Activated CD8-positive, alpha-beta memory T cell treated with anti-CD3 and anti-CD28 coated beads for 24 hours (primary cell): ENCODE results near the gene COL18A1.
"Not testable (repeated sequence)": the region's sequence is repeated elsewhere in the genome, so short reads cannot be mapped to it uniquely, and the experiment has no call there.

Experiments
- DNase-seq: peaks from one replicate; pipeline ENCODE4 v3.0.0-alpha.2; 2020

COL18A1 gene

GRCh38 chr21:45442686-45443594 lies 38.0 kb downstream of the COL18A1 start:
- not testable (repeated sequence) for DNase-seq

- no peak for DNase-seq
Measured at GRCh38 chr21:45443595-45444181, 38.7 kb downstream of the COL18A1 start.

- DNase-seq: no peak
Measured at GRCh38 chr21:45444385-45444784, 39.4 kb downstream of the COL18A1 start.

- DNase-seq: no peak
Measured at GRCh38 chr21:45445369-45445768, 40.4 kb downstream of the COL18A1 start.

- DNase-seq: no peak
Measured at GRCh38 chr21:45447821-45448220, 42.9 kb downstream of the COL18A1 start.

GRCh38 chr21:45448283-45448809 lies 43.4 kb downstream of the COL18A1 start:
- no peak for DNase-seq

GRCh38 chr21:45448810-45449657 lies 44.1 kb downstream of the COL18A1 start:
- no peak for DNase-seq

GRCh38 chr21:45449658-45450422 lies 44.9 kb downstream of the COL18A1 start:
- DNase-seq: no peak

GRCh38 chr21:45450423-45451090 lies 45.6 kb downstream of the COL18A1 start:
- DNase-seq: no peak

GRCh38 chr21:45451091-45451740 lies 46.3 kb downstream of the COL18A1 start:
- no peak for DNase-seq

- no peak for DNase-seq
Measured at GRCh38 chr21:45451771-45452182, 46.8 kb downstream of the COL18A1 start.

GRCh38 chr21:45452696-45453307 lies 47.8 kb downstream of the COL18A1 start:
- DNase-seq: no peak

- no peak for DNase-seq
Measured at GRCh38 chr21:45453308-45453950, 48.5 kb downstream of the COL18A1 start.

- no peak for DNase-seq
Measured at GRCh38 chr21:45454060-45454925, 49.3 kb downstream of the COL18A1 start.

- no peak for DNase-seq
Measured at GRCh38 chr21:45454926-45455673, 50.1 kb downstream of the COL18A1 start.

GRCh38 chr21:45455674-45456583 lies 51.0 kb downstream of the COL18A1 start:
- no peak for DNase-seq

GRCh38 chr21:45456584-45457160 lies 51.7 kb downstream of the COL18A1 start:
- no peak for DNase-seq
